NB4 (cell line): ENCODE measurements around the gene KRTAP10-1.

Experiments
- DNase-seq: peaks from one replicate; pipeline ENCODE4 v3.0.0; 2010; ENCODE audit warnings: low read depth
- H3K4me3 ChIP-seq: one replicate; pipeline ENCODE4 v1.5.1; 2011; ENCODE audit warnings: mild to moderate bottlenecking, low read depth, low read length, moderate library complexity
- CTCF ChIP-seq: IDR thresholded peaks from one replicate; pipeline ENCODE4 v1.5.1; 2012; ENCODE audit warnings: low read depth, low read length
- MAX ChIP-seq: IDR thresholded peaks from 2 replicates; pipeline ENCODE4 v1.6.1; 2011; ENCODE audit warnings: low read depth, low read length
- MYC ChIP-seq: IDR thresholded peaks from 2 replicates; pipeline ENCODE4 v1.6.1; 2011; ENCODE audit warnings: low read depth, low read length
- POLR2A ChIP-seq: IDR thresholded peaks from 2 replicates; pipeline ENCODE4 v1.6.1; 2011; ENCODE audit warnings: mild to moderate bottlenecking; ENCODE audit not compliant: insufficient read length; ENCODE audit errors: extremely low read depth

KRTAP10-1 gene

DNA sequence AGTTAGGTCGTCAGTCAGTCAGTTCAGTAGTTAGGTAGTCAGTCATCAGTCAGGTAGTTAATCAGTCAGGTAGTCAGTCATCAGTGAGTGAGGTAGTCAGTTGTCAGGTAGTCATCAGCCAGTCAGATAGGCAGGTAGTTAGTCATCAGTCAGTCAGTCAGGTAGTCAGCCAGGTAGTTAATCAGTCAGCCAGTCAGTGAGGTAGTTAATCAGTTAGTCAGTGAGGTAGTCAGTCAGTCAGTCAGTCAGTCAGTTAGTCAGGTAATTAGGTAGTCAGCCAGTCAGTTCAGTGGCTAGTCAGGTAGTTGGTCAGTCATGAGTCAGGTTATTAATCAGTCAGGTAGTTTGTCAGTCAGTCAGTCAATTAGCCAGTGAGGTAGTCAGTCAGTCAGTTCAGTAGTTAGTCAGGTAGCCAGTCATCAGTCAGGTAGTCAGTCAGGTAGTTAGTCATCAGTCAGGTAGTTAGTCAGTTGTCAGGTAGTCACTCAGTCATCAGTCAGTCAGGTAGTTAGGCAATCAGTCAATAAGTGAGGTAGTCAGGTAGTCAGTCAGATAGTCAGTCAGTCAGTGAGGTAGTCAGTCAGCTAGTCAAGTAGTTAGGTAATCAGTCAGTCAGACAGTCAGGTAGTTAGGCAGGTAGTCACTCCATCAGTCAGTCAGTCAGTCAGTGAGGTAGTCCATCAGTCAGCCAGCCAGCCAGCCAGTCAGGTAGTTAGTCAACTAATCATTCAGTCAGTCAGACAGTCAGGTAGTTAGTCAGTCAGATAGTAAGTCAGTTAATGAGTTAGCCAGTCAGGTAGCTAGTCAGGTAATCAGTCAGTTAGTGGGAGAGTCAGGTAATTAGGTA is 16.2 kb downstream of the KRTAP10-1 start:
- H3K4me3 ChIP-seq = no peak overlapping the region
- no peak for TF ChIP-seq CTCF
- no peak for TF ChIP-seq MYC
- no peak for TF ChIP-seq POLR2A
- no peak for TF ChIP-seq MAX
- DNase-seq = no peak

- TF ChIP-seq POLR2A (no peak), MYC (no peak), MAX (no peak)
- DNase-seq = no peak
- no peak overlapping the region for H3K4me3 ChIP-seq
These were observed 17.2 kb downstream of the KRTAP10-1 start for GRCh38 chr21:44522753-44523204.

- TF ChIP-seq CTCF = no peak
- no peak for TF ChIP-seq POLR2A
- no peak for TF ChIP-seq MAX
- TF ChIP-seq MYC = no peak
- DNase-seq = no peak
These were observed 17.9 kb downstream of the KRTAP10-1 start for GRCh38 chr21:44521928-44522752.

DNA sequence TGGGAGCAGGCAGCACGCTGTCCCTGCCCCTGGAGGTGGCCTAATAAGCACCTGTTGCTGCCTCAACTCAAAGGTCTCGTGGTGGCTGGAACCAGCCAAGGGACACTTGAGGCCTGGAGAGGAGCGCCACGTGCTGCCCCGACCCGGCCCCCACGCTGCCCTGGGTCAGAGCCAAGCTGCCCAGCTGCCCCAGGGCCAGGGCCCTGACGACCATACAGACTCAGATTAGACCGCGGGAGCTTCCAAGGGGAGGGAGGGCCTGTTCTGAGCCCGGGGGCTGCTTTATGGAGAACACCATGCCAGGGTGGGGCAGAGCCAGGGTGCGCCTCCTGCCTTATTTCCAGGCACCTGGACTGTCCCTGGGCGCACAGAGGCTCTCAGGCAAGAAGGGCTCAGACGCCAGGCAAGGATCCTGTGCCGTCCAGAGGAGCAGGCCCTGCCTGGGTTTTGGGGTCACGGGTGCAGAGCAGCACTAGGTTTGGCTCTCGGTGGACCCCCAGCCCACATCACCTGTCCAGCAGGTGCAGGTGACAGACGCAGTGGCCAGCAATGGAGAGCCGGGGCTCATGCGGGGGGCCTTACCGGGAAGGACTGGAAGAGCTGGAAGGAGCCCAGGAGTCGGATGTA is 18.6 kb downstream of the KRTAP10-1 start:
- TF ChIP-seq POLR2A = no peak
- no peak for TF ChIP-seq CTCF
- TF ChIP-seq MAX = no peak
- H3K4me3 ChIP-seq = no peak overlapping the region
- DNase-seq = no peak

More at GRCh38 chr21:44521928-44522752, 17.9 kb downstream of the KRTAP10-1 start:
- H3K4me3 ChIP-seq = no peak overlapping the region

- TF ChIP-seq MYC = no peak
- no peak for TF ChIP-seq CTCF
- TF ChIP-seq POLR2A = no peak
- no peak for TF ChIP-seq MAX
- DNase-seq = no peak
- no peak overlapping the region for H3K4me3 ChIP-seq
These were observed 19.4 kb downstream of the KRTAP10-1 start for GRCh38 chr21:44520326-44521300.
